Esophagus squamous epithelium (tissue), 5 donors: Measurements from ENCODE around the gene FBXO42. TPM values are rescaled to one million over a fixed set of nuclear protein-coding genes. Genes with fewer than 3 reads are reported as not detected.

Experiments used
- DNase-seq: peaks from one replicate; lab custom pipeline; 2025; lab: John Stamatoyannopoulos, UW
- H3K27ac ChIP-seq, 4 donors: fragments of 200-600 bp; sonication (generic); one replicate each; pipeline ENCODE4 v1.5.1; 2016 to 2019; ENCODE audit warnings: mild to moderate bottlenecking in 1 of 4
- H3K27me3 ChIP-seq, 4 donors: fragments of 200-600 bp; sonication (generic); 1 replicate in 3 of 4; 2 replicates in 1 of 4; pipeline versions ENCODE4 v1.5.1 to v1.6.0; 2017 to 2021; ENCODE audit warnings: antibody characterized with exemption in 1 of 4
- H3K36me3 ChIP-seq, 3 donors: fragments of 200-600 bp; sonication (generic); one replicate each; pipeline ENCODE4 v1.5.1; 2016 to 2019
- H3K4me1 ChIP-seq, 3 donors: fragments of 200-600 bp; sonication (generic); one replicate each; pipeline ENCODE4 v1.5.1; 2017 to 2019
- H3K4me3 ChIP-seq, 4 donors: fragments of 200-600 bp; sonication (generic); 1 replicate in 3 of 4; 2 replicates in 1 of 4; pipeline ENCODE4 v1.5.1; 2016 to 2019; ENCODE audit warnings: mild to moderate bottlenecking in 2 of 4, moderate library complexity in 1 of 4
- H3K9me3 ChIP-seq, 3 donors: fragments of 200-600 bp; sonication (generic); one replicate each; pipeline ENCODE4 v1.5.1; 2016 to 2019
- POLR2A ChIP-seq, 4 donors: fragments of 450-650 bp; IDR thresholded peaks; one replicate each; pipeline ENCODE4 v1.6.1; 2017; ENCODE audit warnings: antibody characterized with exemption in 4 of 4, mild to moderate bottlenecking in 4 of 4, moderate library complexity in 3 of 4
- WGBS, 2 donors: methylation state at CpG; one replicate each; pipeline ENCODE4 v1.1.5; 2018; 5-methylcytosine and 5-hydroxymethylcytosine counted together
- intact Hi-C: fragments of 100-400 bp; cut with DNase I; formaldehyde crosslinking; loops from one replicate; pipeline ENCODE4 v1.15.0; 2022
- total RNA-seq, 4 donors: library from RNA; depleted of rRNA; stranded (reverse); fragments of >200 nt; gene quantifications; one replicate each; pipeline ENCODE4 v1.1.0, GENCODE V29; 2016
- TF ChIP-seq, protein P1 (sequence below), 6 experiments: fragments of 450-650 bp in 4 of 6; fragments of 200-600 bp in 2 of 6; sonication (generic) in 2 of 6; IDR thresholded peaks; one replicate each; pipeline ENCODE4 v1.5.1; 2016 to 2019; ENCODE audit warnings: antibody characterized with exemption in 6 of 6, mild to moderate bottlenecking in 4 of 6, moderate library complexity in 4 of 6
- donor health status: DM: yes; HTN: yes; CAD: no.

FBXO42 gene
- total RNA-seq, 4 donors from 2014 or later = 15.9 to 29.0 (median 20.2) TPM

DNA sequence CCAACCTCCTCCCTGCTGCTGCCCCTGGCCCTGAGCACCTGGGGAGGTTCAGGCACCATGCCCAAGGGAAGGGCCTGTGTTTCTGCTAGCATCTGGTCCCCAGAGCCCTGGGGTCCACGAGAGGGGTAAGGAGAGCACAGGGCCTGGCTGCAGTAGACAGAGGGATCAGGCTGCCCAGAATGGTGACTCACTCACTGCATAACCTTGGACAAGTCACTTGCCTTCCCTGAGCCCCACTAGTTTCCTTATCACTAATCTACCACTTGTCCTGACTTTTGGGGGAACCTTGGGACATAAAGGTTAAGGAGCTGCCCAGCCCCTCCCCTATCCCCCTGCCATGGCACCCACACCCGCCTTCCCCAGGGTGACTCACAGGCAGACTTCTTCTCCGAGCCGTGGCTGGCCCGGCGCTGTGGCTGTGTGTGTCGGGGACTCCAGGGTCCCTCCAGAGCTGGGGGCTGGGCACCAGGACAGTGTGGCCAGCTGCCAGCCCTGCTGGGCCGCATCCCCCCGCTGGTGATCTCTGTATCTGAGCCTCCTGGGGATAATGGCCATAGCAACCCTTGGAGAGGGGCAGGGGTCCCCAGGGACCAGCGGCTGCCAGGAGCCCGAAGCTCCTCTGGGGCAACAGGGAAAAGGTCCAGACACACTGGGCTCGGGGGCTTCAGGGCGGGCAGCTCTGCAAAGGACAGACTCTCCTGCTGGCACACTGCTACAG, 143.9 kb downstream of the FBXO42 start:
- no peaks in the 10 kb centered on the region for H3K9me3 ChIP-seq
- no peak overlapping the region for H3K4me3 ChIP-seq
- H3K4me1 ChIP-seq = peaks cover 35 to 83% (median 49%) of the 10 kb centered on the region in 3 donors
- no peaks in the 10 kb centered on the region for H3K27me3 ChIP-seq
- H3K36me3 ChIP-seq = peaks cover 0 to 16% (median 8%) of the 10 kb centered on the region in 3 donors
- WGBS, 2 donors = no CpG with 5 or more reads among the region's 13 CpGs
- H3K27ac ChIP-seq = peak overlapping the region; percentile 88 to 98 (median 92)
- no peak for DNase-seq
- TF ChIP-seq, protein P1, sequence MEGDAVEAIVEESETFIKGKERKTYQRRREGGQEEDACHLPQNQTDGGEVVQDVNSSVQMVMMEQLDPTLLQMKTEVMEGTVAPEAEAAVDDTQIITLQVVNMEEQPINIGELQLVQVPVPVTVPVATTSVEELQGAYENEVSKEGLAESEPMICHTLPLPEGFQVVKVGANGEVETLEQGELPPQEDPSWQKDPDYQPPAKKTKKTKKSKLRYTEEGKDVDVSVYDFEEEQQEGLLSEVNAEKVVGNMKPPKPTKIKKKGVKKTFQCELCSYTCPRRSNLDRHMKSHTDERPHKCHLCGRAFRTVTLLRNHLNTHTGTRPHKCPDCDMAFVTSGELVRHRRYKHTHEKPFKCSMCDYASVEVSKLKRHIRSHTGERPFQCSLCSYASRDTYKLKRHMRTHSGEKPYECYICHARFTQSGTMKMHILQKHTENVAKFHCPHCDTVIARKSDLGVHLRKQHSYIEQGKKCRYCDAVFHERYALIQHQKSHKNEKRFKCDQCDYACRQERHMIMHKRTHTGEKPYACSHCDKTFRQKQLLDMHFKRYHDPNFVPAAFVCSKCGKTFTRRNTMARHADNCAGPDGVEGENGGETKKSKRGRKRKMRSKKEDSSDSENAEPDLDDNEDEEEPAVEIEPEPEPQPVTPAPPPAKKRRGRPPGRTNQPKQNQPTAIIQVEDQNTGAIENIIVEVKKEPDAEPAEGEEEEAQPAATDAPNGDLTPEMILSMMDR (IDR thresholded peaks at IDR 0.05) = no peak
- no peak for TF ChIP-seq POLR2A (IDR thresholded peaks at IDR 0.05)
- intact Hi-C loops = loop anchor here (5.0 kb wide), 1 partner anchor 34 kb away; no protein-coding TSS in a partner anchor

DNA sequence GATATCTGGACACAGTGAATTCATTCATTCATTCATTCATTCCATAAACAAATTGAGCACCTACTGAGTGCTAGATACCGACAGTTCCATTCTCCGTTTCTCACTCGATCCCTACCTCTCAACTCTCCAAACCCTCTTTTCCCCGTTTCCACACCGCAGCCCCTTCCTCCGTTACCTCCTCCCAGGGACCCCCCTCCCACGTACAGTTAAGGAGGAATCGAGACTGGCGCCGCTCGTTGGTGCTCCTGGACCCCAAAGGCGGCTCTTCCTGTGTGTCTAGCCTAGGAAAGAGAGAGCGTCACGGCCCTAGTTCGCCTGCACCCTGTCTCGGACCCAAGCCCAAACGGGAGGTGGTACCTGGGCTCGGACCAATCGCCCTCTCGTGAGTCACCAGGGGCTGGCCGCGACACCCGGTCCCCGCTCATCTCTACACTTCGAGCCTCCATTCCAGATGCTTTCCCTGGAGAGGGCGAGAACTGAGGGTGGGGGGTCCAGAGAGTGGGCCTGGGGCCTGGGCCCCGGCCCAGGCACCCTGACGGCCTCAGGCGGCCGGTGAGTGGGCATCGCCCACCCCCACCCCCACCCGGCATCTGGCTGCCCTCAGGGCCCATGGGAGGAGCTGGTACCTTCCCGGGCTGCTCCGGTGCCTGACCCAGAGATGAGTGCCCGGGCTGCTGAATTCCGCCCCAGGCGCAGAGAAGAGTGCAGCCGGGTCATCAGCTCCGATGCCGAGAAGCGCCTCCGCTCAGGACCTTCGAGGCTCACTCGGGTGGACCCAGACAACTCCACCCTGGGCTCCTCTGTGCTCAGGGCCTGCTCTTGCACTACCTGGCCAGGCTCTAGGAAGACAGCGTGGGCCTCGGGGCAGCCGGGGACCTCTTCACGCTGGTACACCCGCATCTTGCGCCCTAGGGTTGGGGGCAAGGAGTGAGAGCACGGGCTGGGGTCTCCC, 144.7 kb downstream of the FBXO42 start:
- intact Hi-C loops = loop anchor here (5.0 kb wide), 1 partner anchor 35 kb away; no protein-coding TSS in a partner anchor
- 23 to 34% methylated on average over 5 to 12 of the region's 51 CpGs for WGBS, 2 donors
- TF ChIP-seq, protein P1 (IDR thresholded peaks at IDR 0.05) = no peak
- TF ChIP-seq POLR2A (IDR thresholded peaks at IDR 0.05) = no peak
- Histone ChIP-seq H3K36me3 (peaks cover 0 to 24% (median 8%) of the 10 kb centered on the region in 3 donors), H3K27ac (peak overlapping the region; percentile 88 to 98 (median 92)), H3K4me3 (peak overlapping the region; percentile 40 to 70 (median 52)), H3K4me1 (peaks cover 35 to 74% (median 43%) of the 10 kb centered on the region in 3 donors), H3K9me3 (no peaks in the 10 kb centered on the region), H3K27me3 (no peaks in the 10 kb centered on the region)
- no peak for DNase-seq

DNA sequence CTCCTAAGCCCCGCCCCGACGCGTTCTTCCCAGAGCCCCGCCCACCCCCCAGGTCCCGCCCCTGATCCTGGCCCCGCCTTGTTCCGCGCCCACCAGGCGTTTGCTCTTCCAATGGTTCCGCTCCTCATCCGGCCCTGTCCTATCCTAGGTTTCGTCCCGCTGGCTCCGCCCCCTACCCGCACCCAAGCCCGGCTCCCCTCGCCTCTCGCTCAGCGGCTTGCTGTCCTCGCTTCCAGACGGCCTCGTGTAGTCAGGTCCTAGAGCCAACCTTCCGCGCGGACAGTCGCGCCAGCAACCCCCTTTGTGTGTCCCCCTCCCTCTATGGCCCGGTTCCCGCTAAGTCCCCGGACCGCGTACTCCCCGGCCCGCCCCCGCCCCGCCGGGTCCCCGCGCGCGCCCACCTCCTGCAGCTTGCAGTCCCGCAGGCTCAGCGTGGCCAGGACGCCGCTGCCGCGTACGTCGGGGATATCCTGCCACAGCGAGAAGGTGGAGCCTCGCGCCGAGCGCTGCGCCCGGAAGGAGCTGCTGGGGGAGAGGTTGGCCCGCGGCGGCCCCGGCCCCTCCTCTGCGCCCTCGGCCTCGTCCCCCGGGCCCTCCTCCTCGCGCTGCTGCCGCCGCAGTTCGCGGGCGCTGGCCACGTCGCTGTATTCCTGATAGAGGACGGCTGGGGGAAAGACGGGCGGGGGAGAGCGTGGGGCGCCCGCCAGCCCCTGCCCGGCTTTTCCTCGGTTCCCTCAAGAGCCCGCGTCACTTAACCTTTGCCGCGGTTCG, 145.5 kb downstream of the FBXO42 start:
- peak in 2 of 4 donors; percentile 36 to 75 for TF ChIP-seq POLR2A (IDR thresholded peaks at IDR 0.05)
- TF ChIP-seq, protein P1 (IDR thresholded peaks at IDR 0.05) = no peak
- H3K27me3 ChIP-seq = no peaks in the 10 kb centered on the region
- H3K36me3 ChIP-seq = peaks cover 0 to 33% (median 8%) of the 10 kb centered on the region in 3 donors
- peak; percentile 71 for DNase-seq
- 0 to 1% methylated on average over 9 to 19 of the region's 87 CpGs for WGBS, 2 donors
- peaks cover 32 to 66% (median 36%) of the 10 kb centered on the region in 3 donors for H3K4me1 ChIP-seq
- H3K9me3 ChIP-seq = no peaks in the 10 kb centered on the region
- intact Hi-C loops = loop anchor here (5.0 kb wide), 1 partner anchor 36 kb away; no protein-coding TSS in a partner anchor
- peak overlapping the region; percentile 40 to 70 (median 52) for H3K4me3 ChIP-seq
- peak overlapping the region; percentile 88 to 98 (median 92) for H3K27ac ChIP-seq

GRCh38 chr1:16205891-16206546, 146.3 kb downstream of the FBXO42 start:
- peak overlapping the region; percentile 88 to 98 (median 92) for H3K27ac ChIP-seq
- no peaks in the 10 kb centered on the region for H3K9me3 ChIP-seq
- TF ChIP-seq POLR2A (IDR thresholded peaks at IDR 0.05) = no peak
- TF ChIP-seq, protein P1 (IDR thresholded peaks at IDR 0.05) = no peak
- 0 to 23% methylated on average over 7 to 10 of the region's 38 CpGs for WGBS, 2 donors
- DNase-seq = no peak
- intact Hi-C loops = loop anchor here (5.0 kb wide), 1 partner anchor 36 kb away; no protein-coding TSS in a partner anchor
- peaks cover 0 to 40% (median 8%) of the 10 kb centered on the region in 3 donors for H3K36me3 ChIP-seq
- H3K27me3 ChIP-seq = no peaks in the 10 kb centered on the region
- H3K4me1 ChIP-seq = peaks cover 29 to 59% (median 32%) of the 10 kb centered on the region in 3 donors
- peak overlapping the region; percentile 40 to 70 (median 52) for H3K4me3 ChIP-seq
